Measurements from ENCODE around the gene GMEB2. TPM values are rescaled to one million over a fixed set of nuclear protein-coding genes. Genes with fewer than 3 reads are reported as not detected.
"Not testable (repeated sequence)": the region's sequence is repeated elsewhere in the genome, so short reads cannot be mapped to it uniquely, and the experiment has no call there.

The GMEB2 gene
- total RNA-seq, 1 experiment from 2014 or later: 15.0 TPM

DNA sequence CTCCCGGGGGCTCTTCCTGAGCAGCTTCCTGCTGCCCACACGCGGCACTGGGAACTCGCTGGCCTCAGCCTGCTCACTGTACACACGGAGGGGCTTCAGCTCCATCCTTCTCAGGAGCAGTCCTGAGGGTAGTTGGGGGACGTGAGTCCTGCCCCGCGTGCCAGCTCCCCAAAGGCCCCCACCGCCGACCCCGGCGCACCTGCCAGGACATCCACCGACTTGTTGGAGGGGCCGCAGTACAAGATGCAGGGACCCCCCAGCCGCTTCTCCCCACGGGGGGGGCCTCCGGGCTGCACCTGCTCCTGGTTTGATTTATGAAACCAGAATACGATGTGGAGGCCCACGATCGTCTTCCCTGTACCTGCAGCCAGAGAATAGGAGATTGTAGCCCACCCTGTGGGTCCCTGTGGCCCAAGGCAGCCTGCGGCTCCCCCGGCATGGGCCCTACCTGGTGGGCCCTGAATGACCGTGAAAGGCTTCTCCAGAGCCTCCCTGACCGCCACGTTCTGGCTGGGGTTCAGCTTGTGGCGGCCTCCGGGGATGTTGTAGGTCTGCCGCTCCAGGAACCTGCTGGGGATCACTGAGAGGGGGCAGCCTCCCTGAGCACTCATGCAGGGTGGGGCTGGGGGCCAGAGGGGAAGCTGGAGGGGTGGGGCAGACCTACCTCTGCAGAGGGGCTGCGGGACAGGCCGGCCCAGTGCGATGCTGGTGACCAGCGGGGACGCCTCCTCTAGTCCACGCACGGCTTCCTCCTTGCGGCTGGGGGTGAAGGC is 65.1 kb downstream of the GMEB2 start:
- DNase-seq (ENCODE audit: low spot score): no peak

DNA sequence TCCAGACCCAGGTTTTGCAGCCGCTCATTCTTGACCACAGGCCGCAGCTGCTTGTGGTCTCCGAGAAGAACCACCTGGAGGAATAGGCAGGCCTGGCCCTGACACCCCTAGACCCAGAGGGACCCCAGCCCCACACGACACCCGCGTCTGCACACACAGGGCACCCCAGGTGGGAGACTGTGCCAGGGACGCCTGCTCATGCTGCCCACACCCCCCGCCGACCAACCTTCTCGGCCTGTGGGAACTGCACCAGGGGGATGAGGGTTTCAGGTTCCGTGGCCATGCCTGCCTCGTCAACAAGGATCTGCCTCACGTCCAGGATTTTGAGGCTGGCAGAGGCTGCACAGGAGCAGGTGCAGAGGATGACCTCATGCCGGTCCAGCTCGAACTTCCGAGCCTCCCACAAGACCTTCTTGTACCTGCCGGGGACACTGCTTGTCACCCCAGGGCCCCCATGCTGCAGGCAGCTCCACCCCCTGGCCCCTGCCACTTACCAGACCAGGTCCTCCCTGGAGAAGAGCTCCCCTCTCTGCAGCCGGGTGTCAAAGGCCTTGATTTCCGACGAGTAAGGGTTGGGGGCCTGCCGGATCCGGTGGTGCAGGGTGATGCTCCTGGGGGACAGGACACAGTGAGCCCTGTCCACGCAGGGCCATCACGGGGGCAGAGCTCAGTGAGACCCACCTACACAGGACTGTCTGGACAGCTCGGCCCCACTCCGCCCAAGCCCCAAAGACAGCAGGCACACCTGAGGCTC is 65.9 kb downstream of the GMEB2 start:
- no peak for DNase-seq (ENCODE audit: low spot score)

DNA sequence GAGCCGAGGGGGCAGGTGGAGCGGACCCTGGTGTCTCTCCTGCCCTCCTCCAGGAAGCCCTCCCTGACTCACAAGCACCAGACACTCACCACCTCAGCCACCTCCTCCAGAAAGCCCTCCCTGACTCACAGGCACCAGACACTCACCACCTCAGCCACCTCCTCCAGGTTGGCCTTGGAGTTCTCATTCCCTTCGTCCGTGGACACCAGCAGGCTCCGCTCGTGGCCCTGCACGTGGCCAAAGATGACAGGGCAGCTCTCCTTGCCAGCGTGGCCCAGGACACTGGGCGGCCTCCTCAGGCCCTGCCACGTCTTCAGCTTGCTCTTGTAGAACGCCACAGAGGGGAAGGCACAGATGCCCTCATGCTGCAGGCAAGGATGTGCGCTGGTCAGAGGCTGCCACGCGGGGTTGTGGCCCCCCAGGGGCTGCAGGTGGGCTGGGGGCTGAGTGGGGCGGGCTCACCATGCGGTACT is 66.5 kb downstream of the GMEB2 start:
- no peak for DNase-seq (ENCODE audit: low spot score)

DNA sequence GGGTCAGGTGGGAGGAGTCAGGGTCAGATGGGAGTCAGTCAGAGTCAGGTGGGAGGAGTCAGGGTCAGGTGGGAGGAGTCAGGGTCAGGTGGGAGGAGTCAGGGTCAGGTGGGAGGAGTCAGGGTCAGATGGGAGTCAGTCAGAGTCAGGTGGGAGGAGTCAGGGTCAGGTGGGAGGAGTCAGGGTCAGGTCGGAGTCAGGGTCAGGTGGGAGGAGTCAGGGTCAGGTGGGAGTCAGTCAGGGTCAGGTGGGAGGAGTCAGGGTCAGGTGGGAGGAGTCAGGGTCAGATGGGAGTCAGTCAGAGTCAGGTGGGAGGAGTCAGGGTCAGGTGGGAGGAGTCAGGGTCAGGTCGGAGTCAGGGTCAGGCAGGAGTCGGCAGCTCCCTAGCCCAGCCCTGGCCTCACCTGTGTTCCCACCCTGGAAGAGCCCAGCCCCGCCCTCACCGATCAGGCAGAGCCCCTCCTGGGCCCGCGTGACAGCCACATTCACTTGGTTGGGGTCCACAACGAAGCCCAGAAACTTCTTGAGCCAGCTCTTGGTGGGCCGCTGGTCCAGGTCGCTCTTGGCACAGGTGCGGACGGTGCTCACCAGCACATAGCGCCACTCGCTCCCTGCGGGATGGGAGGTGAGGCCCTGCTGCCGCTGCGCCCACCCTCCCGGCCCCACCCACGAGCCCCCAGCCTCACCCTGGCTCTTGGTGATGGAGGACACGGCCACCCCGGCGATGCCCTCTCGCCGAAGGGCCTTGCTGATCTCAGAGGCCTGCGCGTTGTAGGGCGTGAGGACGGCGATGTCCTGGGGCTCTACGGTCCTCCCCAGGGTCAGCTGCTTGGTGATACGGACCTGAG is 67.2 kb downstream of the GMEB2 start:
- DNase-seq (ENCODE audit: low spot score): not testable (repeated sequence)

DNA sequence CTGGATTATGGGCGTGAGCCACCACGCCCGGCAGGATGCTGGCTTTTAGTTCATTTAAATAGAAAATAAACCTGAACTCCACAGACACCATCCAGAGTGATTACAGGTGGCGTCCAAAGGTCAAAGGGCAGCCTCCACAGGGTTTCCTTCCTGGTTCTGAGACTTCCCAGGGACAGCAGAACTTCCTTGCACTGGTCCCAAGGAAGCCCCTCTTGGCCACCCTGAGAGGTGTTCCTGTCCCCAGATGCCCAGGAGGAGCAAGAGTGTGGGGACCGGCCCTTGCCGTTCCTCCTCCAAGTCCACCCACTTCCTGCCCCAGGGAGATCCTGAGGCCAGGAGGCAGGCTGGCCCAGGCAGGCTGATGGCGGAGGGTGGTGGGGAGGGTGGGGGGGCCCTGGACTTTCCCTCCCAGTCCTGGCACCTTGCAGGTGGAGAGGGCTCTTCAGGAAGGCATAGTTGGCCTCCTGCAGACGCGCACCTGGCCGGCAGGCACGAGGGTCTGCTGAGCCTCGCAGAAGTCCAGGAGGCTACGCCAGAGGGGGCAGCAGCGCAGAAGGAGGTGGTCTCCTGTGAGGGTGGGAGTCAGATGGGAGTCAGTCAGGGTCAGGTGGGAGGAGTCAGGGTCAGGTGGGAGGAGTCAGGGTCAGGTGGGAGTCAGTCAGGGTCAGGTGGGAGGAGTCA is 68.0 kb downstream of the GMEB2 start:
- no peak for DNase-seq (ENCODE audit: low spot score)

DNA sequence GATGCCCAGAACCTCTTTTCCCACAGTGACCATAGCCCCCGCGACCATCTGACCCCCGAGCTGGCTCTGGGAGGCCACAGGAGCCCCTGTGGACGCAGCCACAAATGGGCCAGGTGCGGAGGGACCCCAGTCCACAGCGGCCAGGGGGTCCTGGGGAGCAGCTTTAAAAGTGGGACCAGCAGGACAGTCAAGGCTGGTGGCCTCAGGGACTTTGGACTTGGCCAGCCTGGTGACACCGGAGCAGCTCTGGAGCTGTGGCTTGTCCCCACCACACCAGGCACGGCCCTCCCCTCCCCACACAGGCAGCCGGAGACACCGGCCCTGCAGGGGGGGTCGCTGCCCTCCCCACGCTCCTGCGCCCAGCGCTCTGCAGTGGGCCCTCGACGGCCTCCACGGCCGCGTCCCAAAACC is 69.4 kb downstream of the GMEB2 start:
- no peak for DNase-seq (ENCODE audit: low spot score)

DNA sequence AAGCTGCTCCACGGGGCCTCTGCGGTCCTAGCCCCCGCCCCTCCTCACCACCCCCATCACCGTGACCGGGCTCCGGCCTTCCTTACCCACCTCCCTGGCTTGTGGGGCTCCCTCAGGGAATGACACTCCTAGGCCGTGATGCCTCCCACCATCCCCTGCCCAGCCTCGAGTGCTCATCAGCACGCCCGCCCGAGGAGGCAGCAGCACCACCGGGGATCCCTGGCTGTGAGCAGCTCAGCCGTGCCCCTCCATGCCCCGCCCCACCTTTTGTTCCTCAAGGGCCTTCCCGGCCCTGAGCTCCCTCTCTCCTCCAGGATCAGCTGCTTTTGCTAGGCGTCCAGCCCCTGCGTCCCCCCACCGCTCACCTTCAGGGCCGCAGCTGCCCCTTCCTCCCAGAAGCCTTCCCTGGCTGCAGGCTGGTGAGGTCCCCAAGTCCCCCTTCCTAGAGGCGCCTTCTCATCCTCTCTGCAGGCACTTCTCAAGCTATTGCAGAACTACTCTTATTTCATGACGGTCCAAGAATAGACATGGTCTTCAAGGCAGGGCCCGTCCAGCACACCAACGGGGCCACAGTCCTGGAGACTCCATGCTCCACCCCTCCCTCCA is 69.9 kb downstream of the GMEB2 start:
- DNase-seq (ENCODE audit: low spot score): no peak

DNA sequence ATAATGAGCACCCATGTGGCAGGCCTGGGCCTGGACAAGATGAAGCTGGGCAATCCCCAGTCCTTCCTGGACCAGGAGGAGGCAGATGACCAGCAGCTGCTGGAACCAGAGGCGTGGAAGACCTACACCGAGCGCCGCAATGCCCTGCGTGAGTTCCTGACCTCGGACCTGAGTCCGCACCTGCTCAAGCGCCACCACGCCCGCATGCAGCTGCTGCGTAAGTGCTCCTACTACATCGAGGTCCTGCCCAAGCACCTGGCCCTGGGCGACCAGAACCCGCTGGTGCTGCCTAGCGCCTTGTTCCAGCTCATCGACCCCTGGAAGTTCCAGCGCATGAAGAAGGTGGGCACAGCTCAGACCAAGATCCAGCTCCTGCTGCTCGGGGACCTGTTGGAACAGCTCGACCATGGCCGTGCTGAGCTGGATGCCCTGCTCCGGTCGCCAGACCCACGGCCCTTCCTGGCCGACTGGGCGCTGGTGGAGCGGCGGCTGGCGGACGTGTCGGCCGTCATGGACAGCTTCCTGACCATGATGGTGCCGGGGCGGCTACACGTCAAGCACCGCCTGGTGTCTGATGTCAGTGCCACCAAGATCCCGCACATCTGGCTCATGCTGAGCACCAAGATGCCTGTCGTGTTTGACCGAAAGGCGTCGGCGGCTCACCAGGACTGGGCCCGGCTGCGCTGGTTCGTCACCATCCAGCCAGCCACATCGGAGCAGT is 71.1 kb downstream of the GMEB2 start:
- no peak for DNase-seq (ENCODE audit: low spot score)

DNA sequence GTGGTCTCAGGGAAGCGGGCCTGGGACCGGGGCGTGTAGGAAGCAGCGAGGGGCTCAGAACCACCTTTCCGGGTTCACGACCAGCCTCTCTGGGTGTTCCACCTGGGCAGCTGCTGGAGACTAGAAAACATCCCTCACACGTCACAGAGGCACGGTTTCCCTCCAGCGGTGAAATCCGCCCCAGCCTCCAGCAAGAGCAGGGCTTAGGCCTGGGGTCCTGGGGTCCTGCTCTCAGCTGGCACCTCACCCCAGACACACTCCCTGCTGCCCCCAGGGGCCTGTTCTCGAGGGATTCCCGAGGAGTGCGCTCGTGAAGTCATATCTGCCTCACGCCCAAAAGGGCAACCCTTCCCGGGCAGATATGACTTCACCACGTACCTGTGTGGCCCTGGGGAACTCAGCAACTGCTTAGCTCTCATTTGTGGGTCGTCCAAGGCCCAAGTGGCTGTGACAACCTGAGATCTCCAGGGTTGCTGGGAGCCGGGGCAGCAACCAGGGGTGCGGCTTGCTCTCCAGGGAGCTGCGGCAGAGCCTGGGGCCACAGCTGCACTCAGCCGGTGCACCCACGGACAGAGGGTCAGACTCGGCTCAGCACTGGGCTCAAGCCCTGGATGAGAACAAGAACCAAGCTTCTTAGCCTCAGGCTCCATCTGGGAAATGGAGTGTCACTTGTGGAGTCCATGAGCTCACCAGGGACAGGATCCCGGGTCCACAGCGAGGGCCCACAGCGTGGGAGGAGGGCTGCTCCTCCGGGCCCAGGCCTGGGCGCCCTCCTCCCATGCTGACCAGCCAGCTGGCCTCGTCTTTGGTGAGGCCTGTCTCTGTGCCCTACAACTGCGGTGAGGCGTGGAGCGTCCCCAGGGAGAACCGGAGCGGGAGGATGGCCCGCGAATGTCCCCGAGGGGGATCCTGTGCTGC is 72.3 kb downstream of the GMEB2 start:
- DNase-seq (ENCODE audit: low spot score): no peak

DNA sequence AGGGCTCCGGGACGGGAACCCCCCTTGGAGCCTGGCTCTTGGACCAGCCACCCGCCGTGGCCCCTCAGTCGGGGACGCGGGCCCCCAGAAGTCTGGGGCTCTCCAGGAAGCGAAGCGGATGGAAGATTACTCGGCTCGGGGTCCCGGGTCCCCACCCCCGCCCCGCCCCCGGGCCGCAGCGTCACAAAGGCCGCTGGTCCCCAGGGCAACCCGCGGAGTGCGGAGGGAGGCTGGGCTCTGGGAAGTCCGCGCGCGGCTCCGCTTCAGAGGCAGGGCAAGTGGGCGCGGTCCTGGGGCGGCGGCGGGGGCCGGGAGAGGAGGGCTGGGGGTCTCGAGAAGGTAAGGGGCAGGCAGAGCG is 73.0 kb downstream of the GMEB2 start, which contains the start of gene FNDC11:
Gene FNDC11, plus strand, starts transcription at position 227 of the 358 bp plus-strand sequence. CDS start 1,505 bp downstream, outside the sequence.
- no peak for DNase-seq (ENCODE audit: low spot score)

DNA sequence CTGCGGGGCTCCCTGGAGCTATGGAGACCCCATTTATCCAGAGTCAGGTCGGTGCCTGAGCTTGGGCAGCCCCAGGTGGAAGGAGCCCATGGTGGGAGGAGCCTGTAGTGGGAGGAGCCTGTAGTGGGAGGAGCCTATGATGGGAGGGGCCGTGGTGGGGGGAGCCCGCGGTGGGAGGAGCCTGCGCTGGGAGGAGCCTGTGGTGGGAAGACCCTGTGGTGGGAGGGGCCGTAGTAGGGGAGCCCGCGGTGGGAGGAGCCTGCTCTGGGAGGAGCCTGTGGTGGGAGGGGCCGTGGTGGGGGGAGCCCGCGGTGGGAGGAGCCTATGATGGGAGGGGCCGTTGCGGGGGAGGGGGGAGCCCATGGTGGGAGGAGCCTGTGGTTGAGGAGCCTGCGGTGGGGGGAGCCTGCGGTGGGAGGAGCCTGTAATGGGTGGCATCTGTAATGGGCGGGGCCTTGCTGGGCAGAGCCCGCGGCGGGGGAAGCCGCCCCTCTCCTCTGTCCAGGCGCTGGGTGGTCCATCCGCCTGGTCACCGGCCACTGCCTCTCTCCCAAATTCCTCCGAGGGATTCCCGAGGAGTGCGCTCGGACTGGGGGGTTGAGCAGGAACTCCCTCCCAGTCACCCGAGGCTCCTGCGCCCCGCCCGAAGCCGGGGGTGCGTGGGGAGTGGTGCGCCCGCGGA is 73.5 kb downstream of the GMEB2 start:
- peak; percentile 44 for DNase-seq (ENCODE audit: low spot score)

DNA sequence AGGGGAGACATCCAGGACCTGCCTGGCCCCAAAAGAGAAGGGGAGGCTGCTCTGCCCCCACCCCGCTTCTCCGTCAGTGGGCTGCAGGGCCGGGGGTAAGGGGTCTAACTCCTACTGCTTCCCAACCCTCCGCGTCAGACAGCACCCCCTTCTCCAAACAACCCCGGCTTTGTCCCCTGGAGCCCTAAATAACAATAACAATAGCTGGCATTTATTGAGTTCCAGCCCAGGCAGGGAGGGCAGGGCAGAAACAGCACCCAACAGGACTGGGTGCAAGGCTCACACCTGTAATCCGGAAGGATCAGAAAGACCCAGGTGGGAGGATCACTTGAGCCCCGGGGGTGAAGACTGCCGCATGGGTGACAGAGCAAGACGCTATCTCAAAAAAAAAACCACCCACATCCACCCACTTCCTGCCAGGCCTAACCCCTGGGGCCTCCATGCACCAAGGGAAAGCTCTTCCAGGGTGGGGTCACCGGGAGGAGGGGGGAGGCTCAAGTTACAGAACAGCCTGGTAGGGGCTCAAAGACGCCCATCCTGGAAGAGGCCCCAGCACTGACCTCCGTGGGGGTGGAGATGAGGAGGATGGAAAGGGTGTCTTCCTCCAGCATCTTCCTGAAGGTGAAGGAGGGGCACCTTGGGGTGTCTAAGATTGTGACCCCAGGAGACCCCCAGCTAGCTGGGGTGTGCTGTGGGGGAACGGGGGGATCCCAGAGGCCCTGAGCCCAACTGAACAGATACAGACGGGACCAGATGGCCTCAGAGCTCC is 74.2 kb downstream of the GMEB2 start:
- no peak for DNase-seq (ENCODE audit: low spot score)

DNA sequence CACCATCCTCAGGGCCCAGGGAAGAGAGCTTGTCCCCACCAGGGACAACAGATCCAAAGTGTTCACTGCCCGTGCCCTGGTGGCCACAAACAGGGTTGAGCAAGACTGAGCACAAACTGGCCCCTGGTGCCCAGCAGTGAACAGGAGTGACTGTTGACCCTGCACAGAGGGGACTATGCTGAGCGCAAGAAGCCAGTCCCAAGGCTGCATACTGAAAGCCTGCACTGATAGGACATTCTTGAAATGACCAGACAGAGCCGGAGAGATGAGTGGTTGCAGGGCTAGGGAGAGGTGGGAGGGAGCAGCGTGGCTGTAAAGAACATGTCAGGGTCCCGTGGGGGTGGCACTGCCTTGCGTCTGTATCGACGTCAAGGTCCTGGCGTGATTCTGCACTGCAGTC is 75.8 kb downstream of the GMEB2 start:
- no peak for DNase-seq (ENCODE audit: low spot score)

DNA sequence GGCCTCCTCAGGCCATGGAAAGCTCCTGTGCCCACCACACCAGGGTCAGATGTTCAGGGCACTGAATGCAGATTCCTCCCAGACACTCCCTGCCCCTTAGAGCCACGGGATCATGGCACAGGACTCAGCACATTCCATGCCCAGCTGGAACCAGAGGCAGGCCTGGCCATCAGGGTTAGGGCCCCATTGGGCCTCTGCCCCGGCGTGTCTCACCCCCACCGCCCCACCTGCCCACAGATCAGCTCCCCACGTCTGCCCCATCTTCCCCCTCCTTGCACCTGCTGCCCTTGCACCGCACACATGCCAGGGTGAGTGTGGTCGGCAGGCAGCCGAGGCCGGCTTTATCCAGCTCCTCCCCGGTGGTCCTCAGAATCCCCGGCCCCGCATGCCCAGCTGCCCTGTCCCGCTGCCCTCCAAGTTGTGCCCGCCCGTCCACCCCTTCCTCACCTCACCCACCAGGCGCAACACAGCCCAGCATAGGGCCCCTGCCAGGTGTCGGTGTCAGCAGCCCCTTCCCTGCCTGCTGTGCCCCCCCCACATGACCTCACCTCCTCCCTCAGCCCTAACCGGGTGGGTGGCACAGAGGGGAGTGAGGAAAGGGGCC is 77.1 kb downstream of the GMEB2 start:
- DNase-seq (ENCODE audit: low spot score): no peak

DNA sequence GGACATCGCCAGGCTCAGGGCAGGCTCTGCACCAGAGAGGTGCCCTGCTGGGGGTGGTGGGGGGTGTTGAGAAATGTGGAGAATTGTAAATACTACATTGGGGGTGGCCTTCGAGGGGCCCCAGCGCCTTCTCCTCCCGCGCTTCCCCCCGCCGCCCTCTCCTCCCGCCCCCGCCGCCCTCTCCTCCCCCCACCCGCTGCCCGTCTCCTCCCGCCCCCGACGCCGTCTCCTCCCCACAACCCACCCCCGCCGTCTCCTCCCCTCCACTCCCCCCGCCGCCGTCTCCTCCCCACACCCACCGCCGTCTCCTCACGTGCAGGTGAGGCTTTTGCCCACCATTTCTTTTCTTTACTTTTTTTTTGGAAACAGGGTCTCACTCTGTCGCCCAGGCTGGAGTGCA is 77.9 kb downstream of the GMEB2 start:
- DNase-seq (ENCODE audit: low spot score): no peak

DNA sequence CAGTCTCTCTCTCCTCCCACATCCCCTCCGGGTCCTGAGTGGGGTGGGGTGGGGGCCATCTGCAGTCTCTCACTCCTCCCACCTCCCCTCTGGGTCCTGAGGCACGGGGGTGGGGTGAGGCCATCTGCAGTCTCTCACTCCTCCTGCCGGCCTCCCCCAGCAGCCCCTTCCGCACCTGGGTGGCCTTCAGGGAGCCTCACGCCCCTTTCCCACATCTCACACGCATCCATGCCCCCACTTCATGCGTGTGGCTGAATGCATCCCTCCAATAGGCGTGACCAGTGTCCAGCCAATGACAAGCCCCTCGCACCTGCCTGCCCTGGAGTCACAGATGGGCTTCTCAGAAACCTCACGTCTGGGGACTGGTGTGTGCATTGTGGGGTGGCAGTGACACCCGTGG is 78.4 kb downstream of the GMEB2 start:
- no peak for DNase-seq (ENCODE audit: low spot score)

DNA sequence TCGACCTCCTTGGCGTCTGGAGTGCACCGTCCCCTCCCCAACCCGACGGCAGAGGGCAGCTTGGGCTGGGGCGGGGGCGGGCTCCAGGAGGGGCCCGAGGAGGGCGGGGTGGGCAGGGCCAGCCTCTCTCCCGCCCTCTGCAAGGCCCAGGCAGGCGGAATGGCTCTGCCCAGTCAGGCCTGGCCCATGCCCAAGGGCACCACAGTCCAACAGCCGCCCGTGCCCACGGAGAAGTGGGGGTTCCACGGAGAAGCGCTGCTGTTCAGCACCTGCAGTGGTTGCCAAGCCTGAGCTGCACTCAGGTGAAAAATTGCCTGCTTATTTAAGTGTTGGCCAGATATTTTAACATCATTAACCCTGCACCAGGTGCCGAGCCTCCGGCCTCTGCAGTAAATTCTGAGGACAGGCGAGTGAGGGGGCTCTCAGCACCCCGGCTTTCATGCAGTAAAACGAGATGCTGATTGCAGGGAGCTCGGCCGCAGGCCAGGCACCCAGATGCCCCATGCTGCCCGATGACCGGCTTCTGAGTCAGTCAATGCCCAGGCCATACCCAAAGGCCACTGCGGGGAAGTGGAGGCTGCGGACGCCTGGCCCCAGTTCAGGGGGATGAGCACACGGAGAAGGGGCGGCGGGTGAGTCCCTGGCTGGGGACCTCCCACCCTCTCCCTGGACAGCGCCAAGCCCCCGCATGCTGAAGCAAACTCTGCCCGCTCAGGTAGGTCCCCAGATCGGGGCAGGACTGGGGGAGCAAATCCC is 79.0 kb downstream of the GMEB2 start, which contains the start of gene SRMS:
Gene SRMS, minus strand, starts transcription at position 25 of the 756 bp plus-strand sequence. CDS start 286 bp downstream, outside the sequence.
- DNase-seq (ENCODE audit: low spot score): peak; percentile 26

Measured in A172 (cell line).